ENCODE data around the gene CD180.

CD180 gene

GRCh38 chr5:67195406-67196275, 958 bp downstream of the CD180 start:
- TF ChIP-seq TAF1 (IDR thresholded peaks at IDR 0.05; ENCODE audit: borderline replicate concordance, insufficient read depth, low read length) (no peak), SIN3A (IDR thresholded peaks at IDR 0.05; ENCODE audit: borderline replicate concordance, insufficient read depth, low read length) (no peak)

GRCh38 chr5:67194166-67194565, 2.4 kb downstream of the CD180 start:
- TF ChIP-seq FOXP2 (optimal IDR thresholded peaks at IDR 0.05; ENCODE audit: borderline replicate concordance, extremely low read depth, extremely low read length, insufficient read depth) (no peak), TAF1 (IDR thresholded peaks at IDR 0.05; ENCODE audit: borderline replicate concordance, insufficient read depth, low read length) (no peak), POLR2AphosphoS5 (IDR thresholded peaks at IDR 0.05; ENCODE audit: low read depth, low read length) (no peak), REST (IDR thresholded peaks at IDR 0.05; ENCODE audit: insufficient read depth in 1 of 2, low read depth in 2 of 2, low read length in 2 of 2) (no peak), SIN3A (IDR thresholded peaks at IDR 0.05; ENCODE audit: borderline replicate concordance, insufficient read depth, low read length) (no peak)

DNA sequence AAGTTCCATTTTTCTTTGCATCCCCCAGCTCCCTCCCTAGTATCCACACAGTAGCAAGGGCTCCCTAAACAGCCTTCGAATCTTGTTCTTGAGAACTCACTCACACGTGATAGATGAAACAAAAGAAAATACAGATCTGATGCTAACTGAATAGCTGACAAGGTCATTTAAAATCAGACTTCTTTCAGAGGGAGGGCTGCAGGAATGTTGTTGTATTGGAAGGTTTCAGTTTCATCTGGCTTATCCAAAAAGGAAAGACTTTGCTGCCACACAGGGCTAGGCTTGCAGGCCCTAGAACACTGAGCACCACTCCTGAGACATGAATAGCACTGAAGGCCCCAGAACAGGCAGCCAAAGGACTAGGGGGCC, 3.2 kb downstream of the CD180 start:
- TF ChIP-seq TAF1 (IDR thresholded peaks at IDR 0.05; ENCODE audit: borderline replicate concordance, insufficient read depth, low read length) (no peak), SIN3A (IDR thresholded peaks at IDR 0.05; ENCODE audit: borderline replicate concordance, insufficient read depth, low read length) (no peak)

- TF ChIP-seq TAF1 (IDR thresholded peaks at IDR 0.05; ENCODE audit: borderline replicate concordance, insufficient read depth, low read length) (no peak), FOXP2 (optimal IDR thresholded peaks at IDR 0.05; ENCODE audit: borderline replicate concordance, extremely low read depth, extremely low read length, insufficient read depth) (no peak), POLR2AphosphoS5 (IDR thresholded peaks at IDR 0.05; ENCODE audit: low read depth, low read length) (no peak), SIN3A (IDR thresholded peaks at IDR 0.05; ENCODE audit: borderline replicate concordance, insufficient read depth, low read length) (no peak), REST (IDR thresholded peaks at IDR 0.05; ENCODE audit: insufficient read depth in 1 of 2, low read depth in 2 of 2, low read length in 2 of 2) (no peak)
These were observed 3.7 kb downstream of the CD180 start for GRCh38 chr5:67192719-67193438.

DNA sequence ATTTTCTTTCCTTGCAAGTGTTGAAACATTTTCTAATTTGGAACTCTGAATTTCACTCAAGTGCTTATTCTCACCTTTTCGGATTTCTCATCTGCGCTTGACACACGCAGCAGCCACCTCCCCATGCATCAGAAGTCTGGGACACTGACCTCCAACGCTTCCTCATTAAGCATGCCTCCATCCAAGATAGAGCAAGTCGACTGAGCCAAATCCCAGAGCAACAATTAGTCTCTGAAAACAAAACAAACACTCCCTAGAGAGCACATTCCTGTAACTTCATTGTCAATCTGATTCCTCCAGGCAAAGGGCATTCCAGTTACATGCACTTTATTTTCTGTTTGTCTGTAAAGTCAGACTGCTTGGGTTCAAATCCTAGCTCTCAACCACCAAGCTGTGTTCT, 5.7 kb downstream of the CD180 start:
- TF ChIP-seq REST (IDR thresholded peaks at IDR 0.05; ENCODE audit: insufficient read depth in 1 of 2, low read depth in 2 of 2, low read length in 2 of 2) (no peak), POLR2AphosphoS5 (IDR thresholded peaks at IDR 0.05; ENCODE audit: low read depth, low read length) (no peak), FOXP2 (optimal IDR thresholded peaks at IDR 0.05; ENCODE audit: borderline replicate concordance, extremely low read depth, extremely low read length, insufficient read depth) (no peak), SIN3A (IDR thresholded peaks at IDR 0.05; ENCODE audit: borderline replicate concordance, insufficient read depth, low read length) (no peak), TAF1 (IDR thresholded peaks at IDR 0.05; ENCODE audit: borderline replicate concordance, insufficient read depth, low read length) (no peak)

- TF ChIP-seq POLR2AphosphoS5 (IDR thresholded peaks at IDR 0.05; ENCODE audit: low read depth, low read length) (no peak), REST (IDR thresholded peaks at IDR 0.05; ENCODE audit: insufficient read depth in 1 of 2, low read depth in 2 of 2, low read length in 2 of 2) (no peak), FOXP2 (optimal IDR thresholded peaks at IDR 0.05; ENCODE audit: borderline replicate concordance, extremely low read depth, extremely low read length, insufficient read depth) (no peak), SIN3A (IDR thresholded peaks at IDR 0.05; ENCODE audit: borderline replicate concordance, insufficient read depth, low read length) (no peak), TAF1 (IDR thresholded peaks at IDR 0.05; ENCODE audit: borderline replicate concordance, insufficient read depth, low read length) (no peak)
These were observed 6.2 kb downstream of the CD180 start for GRCh38 chr5:67190410-67190809.
